ENCODE measurements around the gene CACNA2D2. TPM values are rescaled to one million over a fixed set of nuclear protein-coding genes. Genes with fewer than 3 reads are reported as not detected.

The CACNA2D2 gene
- total and polyA plus RNA-seq, 2 of the 8 experiments (the other 6 are each of a cell fraction or from before 2014, with no cell fraction given): 14.1 to 25.0 TPM

GRCh38 chr3:50417637-50418033 is 85.8 kb downstream of the CACNA2D2 start (continued):
- TF ChIP-seq CHD7 (IDR thresholded peaks at IDR 0.05; ENCODE audit: insufficient replicate concordance, low read length) (no peak), BRCA1 (IDR thresholded peaks at IDR 0.05; ENCODE audit: low read depth, low read length) (no peak), HDAC2 (IDR thresholded peaks at IDR 0.05; ENCODE audit: borderline replicate concordance in 1 of 2, low read depth in 2 of 2, low read length in 2 of 2) (no peak), TAF1 (IDR thresholded peaks at IDR 0.05; ENCODE audit: low read depth, low read length) (no peak), KDM5A (IDR thresholded peaks at IDR 0.05; ENCODE audit: low read length) (no peak)

All from H1 (cell line).